HL-60/S4 treated with phorbol 12-myristate 13-acetate at 8.2 ng/mL for 4 days and 3 days (cell line): Measurements from ENCODE around the gene CKS2.
"Not testable (repeated sequence)": the region's sequence is repeated elsewhere in the genome, so short reads cannot be mapped to it uniquely, and the experiment has no call there.

Source experiments
- in situ Hi-C: fragments of 300-500 bp; cut with MboI; formaldehyde crosslinking; loops from 2 replicates; pipeline ENCODE4 v1.15.0; 2022; ENCODE audit warnings: low sequenced_read_pairs

CKS2 gene

DNA sequence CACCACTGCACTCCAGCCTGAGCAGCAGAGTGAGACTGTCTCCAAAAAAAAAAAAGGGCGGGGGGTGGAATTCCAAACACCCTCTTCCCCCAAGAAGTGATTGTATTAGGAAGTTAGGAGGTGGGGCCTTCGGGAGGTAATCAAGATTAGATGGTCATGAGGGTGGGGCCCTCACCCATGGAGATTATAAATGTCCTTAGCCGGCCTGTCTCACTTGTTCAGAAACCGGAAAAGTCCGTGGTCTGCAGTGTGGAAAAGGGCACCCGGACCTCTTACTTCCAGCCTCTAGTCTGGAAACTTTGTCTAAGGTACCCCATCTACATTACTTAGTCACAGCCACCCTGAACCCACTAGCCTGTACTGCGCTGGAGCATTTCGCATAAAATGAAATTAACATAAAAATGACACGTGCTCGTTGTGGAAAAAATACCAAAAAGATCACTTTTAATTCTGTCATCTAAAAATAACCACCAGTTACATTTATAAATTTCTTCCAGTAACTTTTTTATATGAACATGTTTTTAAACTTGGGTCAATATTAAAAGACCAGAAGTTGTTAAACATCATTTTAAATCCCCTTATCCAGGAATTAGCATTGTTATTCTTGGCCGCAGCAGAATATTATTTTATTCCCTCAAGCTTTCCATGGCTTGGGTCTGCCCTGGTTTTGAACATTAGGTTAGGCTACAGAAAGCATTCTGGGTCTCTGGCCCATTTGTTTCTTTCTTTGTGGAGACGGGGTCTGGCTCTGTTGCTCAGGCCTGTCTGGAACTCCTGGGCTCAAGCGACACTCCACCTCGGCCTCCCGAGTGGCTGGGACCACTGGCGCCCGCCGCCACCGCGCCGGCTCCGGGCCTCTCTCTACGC, 1.2 kb upstream of the CKS2 start:
- in situ Hi-C loops: no loop called here

DNA sequence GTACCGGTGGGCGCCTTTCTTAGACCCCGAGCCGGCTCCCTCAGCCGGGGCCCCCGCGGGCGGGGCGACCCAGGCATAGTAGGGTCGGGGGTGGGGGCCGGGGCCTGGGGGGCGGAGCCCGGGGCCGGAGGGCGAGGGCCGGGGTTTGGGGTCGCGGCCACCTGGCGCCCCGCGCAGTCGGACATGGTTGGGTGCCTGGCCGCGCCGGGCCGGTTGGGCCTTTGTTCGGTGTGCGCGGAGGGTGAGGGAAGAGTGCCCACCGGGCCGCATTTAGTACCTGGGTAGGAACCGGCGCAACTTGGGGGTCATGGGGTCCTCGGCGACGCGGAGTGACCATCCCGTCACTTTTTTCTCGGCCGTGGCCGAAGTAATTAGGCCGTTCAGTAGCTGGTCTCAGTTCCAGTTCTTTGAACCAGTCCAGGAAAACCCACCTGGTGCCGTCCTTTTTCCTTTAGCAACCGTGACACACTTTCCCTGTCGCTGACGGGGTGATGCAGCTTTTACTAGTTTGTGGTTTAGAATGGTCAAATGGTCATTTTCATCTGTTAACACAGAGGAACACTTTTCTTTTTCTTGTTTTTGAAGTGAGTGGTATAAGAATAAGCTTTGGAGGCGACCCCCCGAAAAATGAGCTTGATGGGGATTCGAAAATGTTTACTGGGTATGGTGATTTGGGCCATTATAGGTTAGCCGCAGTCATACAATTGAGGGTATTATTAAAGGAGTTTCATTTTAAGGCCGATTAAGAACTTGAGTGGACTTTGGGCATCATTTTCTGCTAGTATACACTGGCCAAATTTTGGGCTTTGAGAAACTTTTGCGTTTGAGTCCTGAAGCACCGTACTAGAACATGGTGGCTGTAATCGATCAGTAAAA, 589 bp downstream of the CKS2 start:
- in situ Hi-C loops: no loop called here

DNA sequence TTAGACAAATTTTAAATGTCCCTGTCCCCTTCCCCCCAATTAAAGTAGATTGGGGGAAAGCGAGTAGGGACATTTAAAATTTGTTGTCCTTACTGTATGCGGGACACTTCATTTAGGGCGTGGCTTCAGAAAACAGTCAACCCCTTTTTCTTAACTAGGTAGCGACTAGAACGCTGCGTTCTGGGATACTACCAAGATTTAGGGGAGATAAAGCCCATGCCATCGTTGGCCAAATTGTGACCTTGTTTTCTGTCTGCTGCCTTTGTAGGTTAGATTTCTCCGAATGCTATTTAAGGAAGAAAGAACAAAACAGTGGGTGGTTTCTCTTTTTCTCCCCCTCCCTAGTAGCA, 1.2 kb downstream of the CKS2 start:
- in situ Hi-C loops: no loop called here

DNA sequence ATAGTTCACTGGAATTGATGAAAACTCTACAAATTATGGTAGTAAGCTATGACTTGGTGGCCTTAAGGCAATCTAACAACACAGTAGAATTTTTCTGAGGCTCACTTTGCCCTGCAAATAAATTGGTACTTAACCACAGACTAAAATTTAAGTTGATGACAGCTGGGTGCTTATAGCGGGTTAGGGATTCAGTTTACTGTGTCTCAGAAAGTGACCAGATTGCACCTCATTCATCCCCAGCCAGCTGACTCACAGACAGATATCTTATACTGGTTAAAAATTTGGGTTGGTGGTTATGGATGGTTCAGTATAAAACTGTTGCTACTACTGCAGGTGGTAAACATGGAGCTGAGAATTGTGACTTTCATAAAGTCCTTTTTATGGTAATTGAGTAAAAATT, 2.8 kb downstream of the CKS2 start:
- in situ Hi-C loops: no loop called here

DNA sequence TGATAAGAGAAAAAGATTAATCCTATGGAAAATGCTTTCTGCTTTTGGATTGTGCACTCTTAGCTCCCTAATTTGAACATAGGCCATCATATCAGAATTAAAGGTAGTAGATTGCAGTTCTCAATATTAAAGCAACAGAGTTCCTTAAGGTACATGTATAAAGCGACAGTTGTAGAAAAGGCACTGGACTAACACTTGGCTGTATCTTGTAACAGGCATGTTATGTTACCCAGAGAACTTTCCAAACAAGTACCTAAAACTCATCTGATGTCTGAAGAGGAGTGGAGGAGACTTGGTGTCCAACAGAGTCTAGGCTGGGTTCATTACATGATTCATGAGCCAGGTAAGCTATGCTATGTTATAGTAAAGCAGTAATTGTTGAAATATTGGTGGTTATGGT, 4.0 kb downstream of the CKS2 start:
- in situ Hi-C loops: no loop called here

DNA sequence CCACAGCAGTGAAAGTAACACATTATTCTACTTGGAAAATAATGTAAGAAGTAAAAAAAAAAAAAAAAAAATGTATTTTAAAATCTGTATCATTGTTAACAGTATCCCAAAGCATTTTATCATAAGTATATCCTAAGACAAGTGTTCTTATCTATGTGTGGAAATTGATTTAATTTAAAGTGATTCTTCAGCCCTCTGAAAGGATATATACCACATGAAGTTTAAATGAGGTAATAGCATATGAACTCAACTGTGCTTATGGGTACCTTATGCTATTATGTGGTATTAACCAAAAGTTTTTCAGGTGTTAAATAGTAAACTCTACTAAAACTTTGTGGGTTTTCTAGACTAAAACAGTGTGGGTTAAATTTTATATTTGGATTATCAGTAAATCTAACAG, 4.5 kb downstream of the CKS2 start:
- in situ Hi-C loops: no loop called here

DNA sequence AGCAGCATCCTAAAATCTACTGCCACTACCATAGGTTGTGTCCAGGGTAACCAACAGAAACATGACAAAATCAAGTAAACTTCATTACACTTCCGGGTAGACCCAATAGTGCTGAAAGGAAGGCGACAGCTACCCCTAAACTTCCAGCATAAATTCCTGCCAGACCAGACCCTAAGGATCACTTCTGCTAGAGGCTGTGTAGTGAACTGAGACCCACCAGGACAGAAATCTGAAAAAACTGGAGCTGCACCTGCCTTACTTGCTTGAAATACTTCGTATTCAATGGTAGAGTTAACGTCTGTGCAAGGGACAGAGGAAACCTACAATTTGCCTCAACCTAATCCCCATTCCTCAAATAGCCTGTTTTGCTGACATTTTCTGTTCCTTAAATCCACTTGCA, 6.3 kb downstream of the CKS2 start:
- in situ Hi-C loops: no loop called here

DNA sequence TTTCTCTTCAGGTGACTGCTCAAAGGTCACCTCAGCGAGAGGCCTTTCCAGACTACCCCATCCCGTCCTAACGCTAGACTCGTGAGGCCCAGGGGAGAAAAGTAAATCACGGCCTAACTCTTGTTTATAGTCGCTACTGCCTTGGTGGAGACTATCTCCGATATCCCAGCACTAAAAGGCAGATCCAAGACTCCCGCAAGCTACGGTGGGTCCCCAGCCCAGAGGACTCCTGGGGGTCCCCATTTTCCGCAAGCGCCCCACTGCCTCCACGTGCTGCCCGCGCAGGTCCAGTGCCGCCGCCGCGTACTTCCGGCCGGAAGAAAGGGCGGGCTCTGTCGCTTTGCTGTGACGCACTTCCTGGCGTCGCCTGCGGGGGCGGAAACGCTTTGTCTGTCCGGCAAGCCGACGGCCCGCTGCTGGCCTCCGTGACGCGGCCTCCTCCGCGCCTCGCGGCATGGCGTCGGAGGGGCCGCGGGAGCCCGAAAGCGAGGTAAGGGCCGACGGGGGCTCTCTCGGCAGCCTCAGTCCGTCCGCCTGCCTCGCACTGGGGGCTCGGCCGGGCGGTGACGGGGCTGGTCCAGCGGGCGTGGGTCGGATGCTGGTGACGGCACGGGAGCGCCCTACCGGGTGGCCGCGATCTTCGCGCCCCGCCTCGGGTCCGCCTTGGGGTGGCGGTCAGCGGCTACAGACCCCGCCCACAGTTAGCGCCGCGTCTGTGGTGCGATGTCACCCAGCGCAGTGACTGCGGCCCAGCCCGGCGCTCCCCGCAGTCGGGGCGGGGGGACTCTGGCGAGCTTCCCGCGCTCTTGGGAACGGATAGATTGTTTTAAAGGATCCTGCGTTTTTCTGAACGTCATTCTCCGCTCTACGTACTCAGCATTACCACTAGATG, 7.4 kb downstream of the CKS2 start, which contains the start of gene SECISBP2:
Gene SECISBP2, plus strand, starts transcription at position 378 of the 892 bp plus-strand sequence. Its CDS starts 77 bp downstream, at position 455.
- in situ Hi-C loops: no loop called here

DNA sequence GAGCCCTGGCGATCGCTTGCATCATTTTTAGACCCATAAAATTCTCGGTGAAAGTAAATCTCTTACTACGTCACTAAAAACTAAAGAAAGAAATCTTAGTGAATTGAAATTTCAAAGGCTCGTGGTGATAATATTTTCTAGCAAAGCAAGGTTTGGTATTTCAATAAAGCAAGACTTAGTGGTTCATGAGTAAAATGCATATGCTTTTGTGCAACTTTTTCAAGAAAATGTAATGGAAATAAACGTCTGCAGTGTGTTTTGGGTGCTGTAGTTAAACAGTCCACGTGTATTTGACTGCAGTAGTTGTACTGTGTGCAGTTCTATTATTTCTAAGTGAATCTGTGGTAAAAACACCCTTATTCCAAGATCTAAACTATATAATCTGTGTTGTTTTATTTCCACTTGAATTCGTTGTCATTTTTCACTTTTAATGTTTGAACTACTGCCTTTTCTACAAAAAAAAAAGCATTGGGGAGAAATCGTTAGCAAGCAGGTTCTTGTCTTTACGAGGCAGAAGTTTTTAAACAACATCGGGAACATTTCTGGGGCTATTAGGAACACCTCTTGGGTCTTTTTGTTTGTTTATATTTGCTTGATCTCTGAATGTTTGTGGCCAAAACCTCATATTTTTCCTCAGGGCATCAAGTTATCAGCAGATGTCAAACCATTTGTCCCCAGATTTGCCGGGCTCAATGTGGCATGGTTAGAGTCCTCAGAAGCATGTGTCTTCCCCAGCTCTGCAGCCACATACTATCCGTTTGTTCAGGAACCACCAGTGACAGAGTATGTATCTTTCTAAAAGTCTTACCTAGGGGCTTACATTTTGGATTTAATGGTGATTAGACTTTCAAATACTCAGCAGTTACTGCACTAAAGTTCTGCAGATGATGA, 8.3 kb downstream of the CKS2 start:
- in situ Hi-C loops: no loop called here

DNA sequence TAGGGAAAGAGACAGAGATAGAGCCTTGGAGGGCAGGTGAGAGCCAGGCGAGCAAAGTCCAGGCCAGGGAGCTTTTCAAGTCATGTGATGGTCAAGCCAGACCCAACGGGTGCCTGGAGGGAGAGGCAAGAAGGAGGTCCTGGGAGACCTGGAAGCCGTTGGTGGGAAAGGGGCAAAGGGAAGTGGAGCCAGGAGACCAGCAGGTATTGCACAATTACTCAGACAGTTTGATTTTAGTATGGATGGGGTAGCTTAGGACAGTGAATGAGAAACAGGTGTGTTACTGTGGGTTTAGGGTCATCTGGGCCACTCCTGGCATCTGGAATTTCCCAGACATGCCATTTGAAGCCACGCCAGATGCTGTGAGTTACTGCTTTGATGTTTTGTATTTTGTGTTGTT, 12.4 kb downstream of the CKS2 start:
- in situ Hi-C loops: no loop called here

DNA sequence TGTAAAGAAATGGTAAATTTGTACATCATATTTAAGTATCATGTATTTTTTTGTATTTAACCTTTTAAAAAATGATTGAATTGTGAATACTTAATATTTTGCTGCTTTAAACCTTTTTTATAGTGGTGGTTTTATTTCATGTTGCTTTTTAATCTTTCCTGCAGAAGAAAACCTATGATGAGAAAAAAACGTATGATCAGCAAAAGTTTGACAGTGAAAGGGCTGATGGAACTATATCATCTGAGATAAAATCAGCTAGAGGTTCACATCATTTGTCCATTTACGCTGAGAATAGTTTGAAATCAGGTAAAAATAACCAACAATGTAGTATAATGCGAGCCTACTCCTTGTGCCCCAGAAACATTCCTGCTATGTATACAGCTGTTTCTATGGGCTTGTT, 14.7 kb downstream of the CKS2 start:
- in situ Hi-C loops: no loop called here

DNA sequence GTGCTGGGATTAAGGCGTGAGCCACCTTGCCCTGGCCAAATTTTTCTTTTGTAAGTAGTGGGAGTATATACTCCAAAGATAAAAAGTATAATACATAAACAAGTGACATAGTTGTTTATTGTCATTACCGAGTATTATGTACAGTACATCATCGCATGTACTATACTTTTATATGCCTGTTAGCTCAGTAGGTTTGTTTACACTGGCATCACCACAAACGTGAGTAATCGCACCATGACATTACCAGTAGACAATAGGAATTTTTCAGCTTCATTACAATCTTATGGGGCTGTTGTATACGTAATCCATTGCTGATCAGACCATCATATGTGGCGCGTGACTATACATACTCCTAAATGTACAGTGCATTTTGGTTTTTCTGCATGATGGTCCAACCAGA, 17.1 kb downstream of the CKS2 start:
- in situ Hi-C loops: no loop called here

DNA sequence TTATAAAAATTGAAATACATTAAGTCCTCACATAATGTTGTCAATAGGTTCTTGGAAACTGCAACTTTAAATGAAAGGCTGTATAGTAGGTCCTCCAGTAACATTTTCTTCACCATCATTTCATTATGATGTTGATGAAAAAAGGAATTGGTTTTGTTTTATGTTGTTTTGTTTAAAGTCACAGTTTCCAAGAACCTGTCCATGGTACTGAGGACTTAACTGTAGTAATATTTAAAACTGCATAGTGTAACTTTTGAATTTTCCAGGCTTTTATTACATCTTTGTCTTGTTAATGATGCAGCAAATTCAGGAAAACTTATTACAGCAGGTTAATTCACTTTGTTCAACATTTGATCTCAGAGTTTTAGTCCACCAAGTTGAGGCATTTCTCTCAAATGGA, 18.9 kb downstream of the CKS2 start:
- in situ Hi-C loops: no loop called here

DNA sequence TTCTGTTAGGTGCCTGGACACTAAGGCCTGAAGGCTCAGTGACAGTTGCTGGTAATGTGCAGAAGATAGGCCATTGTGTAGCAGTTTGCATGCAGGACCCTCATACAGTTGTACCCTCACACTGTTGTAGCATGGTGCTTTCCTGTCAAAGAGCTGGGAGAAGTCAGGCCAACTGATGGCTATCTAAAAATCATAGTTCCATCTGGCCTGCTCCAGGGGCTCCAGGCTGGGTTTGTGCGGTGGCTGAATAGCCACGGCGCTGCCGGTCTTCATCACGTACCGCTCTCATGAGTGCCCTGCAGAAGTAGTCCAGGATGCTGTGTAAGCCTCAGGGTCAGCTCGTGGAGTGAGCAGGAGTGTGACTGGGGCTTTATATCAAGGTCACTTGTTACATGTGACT, 19.5 kb downstream of the CKS2 start:
- in situ Hi-C loops: no loop called here

DNA sequence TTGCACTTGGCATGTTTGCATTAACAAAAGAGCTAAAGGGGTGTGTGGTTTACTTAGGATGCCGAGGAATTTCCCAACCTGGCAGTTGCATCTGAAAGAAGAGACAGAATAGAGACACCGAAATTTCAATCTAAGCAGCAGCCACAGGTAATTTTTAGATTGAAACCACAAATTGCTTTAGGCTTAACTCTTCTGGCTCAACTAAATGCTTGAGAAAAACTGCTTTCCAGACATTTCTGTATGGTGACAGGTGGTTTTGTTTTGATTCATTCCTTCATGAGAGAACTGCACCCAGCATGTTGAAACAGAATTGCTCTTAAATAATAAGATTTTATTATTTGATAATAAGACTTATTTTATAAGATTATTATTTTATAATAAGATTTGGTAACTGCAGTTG, 28.8 kb downstream of the CKS2 start:
- in situ Hi-C loops: no loop called here

DNA sequence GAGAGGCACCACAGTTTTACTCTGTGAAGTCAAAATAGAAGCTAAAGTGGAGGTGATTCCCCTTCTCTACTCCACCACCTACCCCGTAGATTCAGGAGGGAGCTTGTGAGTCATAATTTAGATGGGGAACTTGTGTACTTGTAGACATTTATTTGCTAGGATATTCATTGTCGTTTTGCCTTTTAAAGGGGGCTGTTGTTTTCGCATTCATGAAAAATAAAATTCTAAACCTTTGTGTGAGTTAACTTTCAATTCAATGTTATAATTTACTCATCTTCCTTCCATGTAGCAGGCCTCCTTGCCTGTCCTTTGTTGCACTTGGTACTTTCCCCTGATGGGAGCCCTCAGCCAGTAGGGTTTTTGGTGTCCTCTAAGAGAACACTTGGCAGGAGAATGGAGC, 29.3 kb downstream of the CKS2 start:
- in situ Hi-C loops: no loop called here

DNA sequence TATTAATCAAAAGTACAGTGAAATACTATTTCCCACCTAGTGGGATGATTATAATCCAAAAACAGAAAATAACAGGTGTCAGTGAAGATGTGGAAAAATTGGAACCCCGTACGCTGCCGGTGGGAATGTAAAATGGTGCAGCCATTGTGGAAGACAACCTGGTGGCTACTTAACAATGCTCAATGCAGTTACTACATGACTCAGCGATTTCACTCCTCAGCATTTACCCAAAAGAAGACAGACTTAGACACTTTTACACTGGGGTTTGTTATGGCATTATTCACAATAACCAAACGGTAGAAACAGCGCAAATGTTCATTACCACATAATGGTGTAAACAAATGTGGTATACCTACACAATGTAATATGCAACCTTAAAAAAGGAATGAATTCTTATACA, 31.2 kb downstream of the CKS2 start:
- in situ Hi-C loops: no loop called here

DNA sequence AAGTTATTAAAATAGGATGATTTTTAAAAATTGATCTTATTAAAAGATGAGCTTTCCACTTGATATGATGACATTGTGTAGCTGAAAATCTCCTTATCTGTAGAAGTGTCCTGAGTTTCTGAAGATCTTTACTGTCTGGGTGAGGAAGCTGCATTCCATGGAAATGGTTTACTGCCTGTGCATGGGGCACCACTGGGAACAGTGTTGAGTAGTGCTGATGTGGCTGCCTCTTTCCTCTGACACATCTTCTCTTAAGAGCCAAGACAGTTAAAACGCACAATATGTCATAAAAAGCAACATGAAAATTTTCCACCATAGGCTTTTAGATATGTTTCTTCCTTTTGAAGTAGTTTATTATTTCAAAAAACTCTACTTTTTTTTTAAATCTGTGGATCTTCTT, 32.0 kb downstream of the CKS2 start:
- in situ Hi-C loops: no loop called here

DNA sequence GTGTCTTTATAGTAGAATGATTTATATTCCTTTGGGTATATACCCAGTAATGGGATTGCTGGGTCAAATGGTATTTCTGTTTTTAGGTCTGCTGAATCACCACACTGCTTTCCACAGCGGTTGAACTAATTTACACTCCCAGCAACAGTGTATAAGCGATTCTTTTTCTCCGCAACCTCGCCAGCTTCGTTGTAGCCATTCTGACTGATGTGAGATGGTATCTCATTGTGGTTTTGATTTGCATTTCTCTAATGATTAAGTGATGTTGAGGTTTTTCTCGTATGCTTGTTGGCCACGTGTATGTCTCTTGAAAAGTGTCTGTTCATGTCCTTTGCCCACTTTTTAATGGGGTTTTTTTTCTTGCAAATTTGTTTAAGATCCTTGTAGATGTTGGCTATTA, 32.8 kb downstream of the CKS2 start:
- in situ Hi-C loops: not testable (repeated sequence)

DNA sequence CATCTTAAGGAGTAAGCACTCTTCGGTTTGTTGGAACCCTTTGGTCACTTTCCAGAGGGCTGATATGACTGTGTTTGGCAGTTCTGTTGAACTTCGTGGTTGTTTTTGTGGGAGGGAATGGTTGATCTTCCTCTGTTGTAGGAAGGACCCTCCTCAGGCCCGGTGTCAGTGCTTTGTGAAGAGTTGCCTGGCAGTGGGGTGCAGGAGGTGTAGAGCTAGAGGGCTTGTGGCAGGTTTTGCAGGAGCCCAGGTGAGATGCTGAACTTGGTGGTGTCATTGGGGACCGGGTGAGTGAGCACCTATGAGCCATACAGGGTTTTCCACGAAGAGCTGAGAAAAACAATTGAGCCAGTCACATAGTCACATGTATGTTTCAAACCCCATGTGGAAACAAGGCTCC, 34.5 kb downstream of the CKS2 start:
- in situ Hi-C loops: no loop called here
